Measurements from ENCODE around the gene NTSR1. TPM values are rescaled to one million over a fixed set of nuclear protein-coding genes. Genes with fewer than 3 reads are reported as not detected.

NTSR1 gene
- total RNA-seq, 1 experiment from 2014 or later: not detected

DNA sequence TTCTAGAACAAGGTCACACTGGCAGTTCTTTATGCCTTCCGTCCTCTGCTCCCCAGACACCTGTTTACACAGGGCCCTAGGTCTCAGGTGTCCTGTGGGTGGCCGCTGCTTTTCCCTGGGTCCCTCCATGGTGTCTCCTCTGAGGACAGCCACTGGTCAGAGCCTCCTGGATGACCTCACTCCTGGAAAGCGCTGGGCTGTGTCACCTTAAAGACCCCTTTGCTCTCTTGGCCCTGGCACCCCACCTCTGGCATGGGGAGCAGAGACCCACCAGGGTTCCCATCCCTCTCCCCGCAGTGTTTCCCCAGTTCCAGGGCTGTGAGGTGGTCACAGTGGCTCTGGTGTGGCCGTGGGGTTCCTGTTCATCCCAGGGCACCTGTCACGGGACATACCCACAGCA is 33.9 kb downstream of the NTSR1 start:
- H3K36me3 ChIP-seq: no peaks in the 10 kb centered on the region
- H3K4me1 ChIP-seq (replicated peaks): peaks cover 22% of the 10 kb centered on the region

DNA sequence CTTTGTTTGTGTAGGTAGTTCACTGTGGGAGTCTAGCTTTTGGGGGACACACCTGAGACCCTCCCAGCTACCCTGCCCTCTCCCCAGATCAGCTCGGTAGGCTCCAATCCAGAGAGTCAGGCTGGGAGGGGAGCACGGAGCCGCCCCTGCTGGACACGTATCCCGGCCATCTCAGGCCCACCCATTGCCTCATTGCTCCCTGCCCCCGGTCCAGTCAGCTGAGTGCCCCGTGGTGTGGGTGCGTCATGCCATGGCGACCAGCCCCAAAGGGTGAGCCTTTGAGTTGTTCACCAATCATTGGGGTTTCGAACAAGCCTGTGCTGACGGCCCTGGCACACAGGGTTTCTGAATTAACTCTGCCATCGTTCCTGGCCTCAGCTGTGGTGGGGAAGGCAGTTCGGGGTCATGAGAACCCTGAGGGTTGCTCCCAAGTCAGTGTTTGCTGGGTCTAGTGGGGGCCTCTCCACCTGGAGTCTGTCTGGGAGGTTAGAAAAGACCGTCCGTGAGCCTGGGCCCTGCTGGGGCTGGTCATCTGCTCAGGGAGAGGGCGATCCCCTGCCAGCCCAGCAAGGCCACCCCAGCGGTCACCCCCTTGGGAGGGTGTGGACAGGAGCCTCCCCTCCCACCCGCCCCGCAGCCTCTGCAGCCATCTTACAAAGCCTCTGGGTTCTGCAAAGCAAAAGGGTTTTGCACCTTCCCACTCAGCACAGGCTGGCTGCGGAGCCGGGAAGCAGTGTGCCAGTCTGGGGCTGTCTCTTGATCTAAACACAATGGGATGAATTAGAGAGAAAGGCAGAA is 34.5 kb downstream of the NTSR1 start:
- no peak for DNase-seq (ENCODE audit: low read depth in 1 of 2, low spot score in 2 of 2)
- Histone ChIP-seq H3K36me3 (no peaks in the 10 kb centered on the region), H3K9me3 (replicated peaks) (no peaks in the 10 kb centered on the region), H3K4me3 (no peak overlapping the region), H3K4me1 (replicated peaks) (peaks cover 22% of the 10 kb centered on the region), H3K27ac (no peak overlapping the region), H3K27me3 (replicated peaks) (peaks cover 51% of the 10 kb centered on the region)

More for the DNA sequence above, 33.9 kb downstream of the NTSR1 start:
- no peak for DNase-seq (ENCODE audit: low read depth in 1 of 2, low spot score in 2 of 2)
- no peak overlapping the region for H3K4me3 ChIP-seq
- no peaks in the 10 kb centered on the region for H3K9me3 ChIP-seq (replicated peaks)
- H3K27ac ChIP-seq: no peak overlapping the region
- H3K27me3 ChIP-seq (replicated peaks): peaks cover 48% of the 10 kb centered on the region

DNA sequence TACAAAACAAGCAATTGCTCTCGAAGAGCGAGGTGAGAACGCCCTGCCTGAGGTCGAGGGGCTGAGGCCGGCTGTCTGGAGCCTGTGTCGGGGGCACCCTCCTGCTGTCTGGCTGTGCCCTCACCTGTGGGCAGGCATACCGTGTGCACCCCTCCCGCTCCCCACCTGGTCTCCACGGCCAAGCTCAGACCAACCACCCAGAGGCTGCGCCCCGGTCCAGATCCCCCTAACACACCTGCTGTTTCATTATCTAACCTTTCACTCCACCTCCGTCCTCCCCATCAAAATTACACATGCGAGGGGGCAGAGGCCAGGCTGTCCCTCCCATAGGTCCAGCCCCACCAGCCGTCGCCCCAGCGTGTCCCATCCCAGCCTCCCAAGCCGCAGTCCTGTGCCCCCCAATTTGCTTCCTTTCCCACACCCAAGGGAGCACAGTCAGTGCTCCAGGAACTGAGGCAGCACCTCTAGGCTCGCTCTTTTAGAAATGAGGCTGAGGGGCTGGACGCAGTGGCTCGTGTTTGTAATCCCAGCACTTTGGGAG is 35.2 kb downstream of the NTSR1 start:
- Histone ChIP-seq H3K4me1 (replicated peaks) (peaks cover 22% of the 10 kb centered on the region), H3K9me3 (replicated peaks) (no peaks in the 10 kb centered on the region; the same call in 1 of the 2 replicates), H3K36me3 (no peaks in the 10 kb centered on the region), H3K27me3 (replicated peaks) (peaks cover 55% of the 10 kb centered on the region), H3K4me3 (no peak overlapping the region), H3K27ac (no peak overlapping the region)
- DNase-seq (ENCODE audit: low read depth in 1 of 2, low spot score in 2 of 2): no peak

DNA sequence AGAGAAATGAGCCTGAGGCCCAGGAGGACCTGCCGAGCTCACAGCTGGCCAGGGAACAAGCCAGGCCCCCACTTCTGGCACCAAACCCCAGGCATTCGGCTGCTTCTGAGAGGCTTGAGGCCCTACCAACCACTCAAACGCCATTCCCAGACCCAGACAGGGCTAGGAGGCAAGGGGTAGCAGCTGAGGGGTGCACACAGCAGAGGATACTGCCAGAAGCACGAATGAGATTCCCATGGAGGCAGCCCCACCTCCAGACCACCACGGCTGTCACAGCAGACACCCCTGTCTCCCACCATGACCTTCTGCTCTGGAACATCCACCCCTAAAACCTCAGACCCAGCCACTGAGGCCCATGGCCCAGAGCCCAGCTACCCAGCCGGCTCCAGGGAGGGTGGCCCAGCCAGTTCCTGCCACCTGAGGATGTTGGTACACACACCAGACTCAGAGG is 36.1 kb downstream of the NTSR1 start:
- H3K4me1 ChIP-seq (replicated peaks): peaks cover 14% of the 10 kb centered on the region
- no peak for DNase-seq (ENCODE audit: low read depth in 1 of 2, low spot score in 2 of 2)
- H3K36me3 ChIP-seq: no peaks in the 10 kb centered on the region
- no peaks in the 10 kb centered on the region; the same call in 1 of the 2 replicates for H3K9me3 ChIP-seq (replicated peaks)
- H3K27ac ChIP-seq: no peak overlapping the region
- peaks cover 59% of the 10 kb centered on the region for H3K27me3 ChIP-seq (replicated peaks)
- H3K4me3 ChIP-seq: no peak overlapping the region

DNA sequence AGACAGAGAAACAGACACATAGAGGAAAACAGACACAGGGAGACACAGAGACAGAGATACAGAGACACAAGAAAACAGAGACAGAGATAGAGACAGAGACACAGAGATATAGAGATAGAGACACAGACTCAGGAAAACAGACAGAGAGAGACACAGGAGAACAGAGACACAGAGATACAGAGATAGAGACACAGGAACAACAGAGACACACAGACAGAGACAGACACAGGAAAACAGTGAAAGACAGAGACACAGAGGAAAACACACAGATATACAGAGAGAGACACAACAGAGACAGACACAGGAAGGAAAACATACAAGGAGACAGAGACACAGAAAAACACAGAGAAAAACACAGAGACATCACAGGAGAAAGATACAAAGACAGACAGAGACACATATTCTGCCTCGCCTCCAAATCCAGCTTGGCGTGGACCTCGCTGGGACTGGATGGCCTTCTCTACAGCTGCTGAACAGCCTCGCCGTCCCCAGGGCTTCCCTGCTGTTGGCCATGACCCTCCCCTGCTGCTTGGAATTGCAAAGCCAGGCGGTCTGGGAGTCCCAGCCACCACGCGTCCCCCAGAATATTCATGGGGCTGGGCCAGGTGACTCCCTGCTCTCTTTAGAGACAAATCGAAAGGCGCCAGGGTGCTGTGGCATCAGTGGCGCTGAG is 36.8 kb downstream of the NTSR1 start:
- Histone ChIP-seq H3K9me3 (replicated peaks) (no peaks in the 10 kb centered on the region; the same call in 1 of the 2 replicates), H3K4me1 (replicated peaks) (peaks cover 10% of the 10 kb centered on the region), H3K27ac (no peak overlapping the region), H3K27me3 (replicated peaks) (peaks cover 62% of the 10 kb centered on the region), H3K4me3 (no peak overlapping the region), H3K36me3 (no peaks in the 10 kb centered on the region)
- no peak for DNase-seq (ENCODE audit: low read depth in 1 of 2, low spot score in 2 of 2)

DNA sequence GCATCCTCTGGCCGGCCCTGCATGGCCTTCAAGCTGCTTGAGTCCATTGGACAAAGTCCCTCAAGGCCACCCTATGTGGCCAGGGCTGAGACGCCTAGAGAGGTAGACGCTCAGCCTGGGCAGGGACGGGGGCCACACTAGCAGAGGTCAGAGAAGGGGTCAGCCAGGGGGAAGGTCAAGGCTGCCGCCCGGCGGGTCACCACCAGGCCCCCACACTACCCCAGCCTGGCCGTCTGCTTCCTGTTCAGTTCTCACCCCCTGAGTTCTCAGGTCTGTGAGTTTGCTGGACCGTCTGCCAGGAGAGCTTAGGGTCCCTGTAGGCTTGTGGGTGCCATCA is 37.3 kb downstream of the NTSR1 start:
- H3K36me3 ChIP-seq: no peaks in the 10 kb centered on the region
- no peak overlapping the region for H3K4me3 ChIP-seq
- H3K4me1 ChIP-seq (replicated peaks): peaks cover 5% of the 10 kb centered on the region
- no peak for DNase-seq (ENCODE audit: low read depth in 1 of 2, low spot score in 2 of 2)
- H3K9me3 ChIP-seq (replicated peaks): no peaks in the 10 kb centered on the region; the same call in 1 of the 2 replicates
- H3K27ac ChIP-seq: no peak overlapping the region
- H3K27me3 ChIP-seq (replicated peaks): peaks cover 61% of the 10 kb centered on the region

DNA sequence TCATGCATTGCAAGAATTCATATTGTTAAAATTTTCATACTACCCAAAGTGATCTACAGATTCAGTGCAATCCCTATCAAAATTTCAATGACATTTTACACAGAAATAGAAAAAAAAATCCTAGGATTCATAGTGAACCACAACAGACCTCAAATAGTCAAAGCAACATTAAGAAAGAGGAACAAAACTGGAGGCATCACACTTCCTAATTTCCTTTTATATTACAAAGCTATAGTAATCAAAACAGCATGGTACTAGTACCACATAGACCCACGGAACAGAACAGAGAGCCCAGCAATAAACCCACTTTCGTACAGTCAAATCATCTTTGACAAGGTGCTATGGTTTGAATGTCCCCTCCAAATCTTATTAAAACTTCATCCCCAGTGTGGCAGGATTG is 39.7 kb downstream of the NTSR1 start:
- H3K4me3 ChIP-seq: no peak overlapping the region
- no peak overlapping the region for H3K27ac ChIP-seq
- DNase-seq (ENCODE audit: low read depth in 1 of 2, low spot score in 2 of 2): no peak
- no peaks in the 10 kb centered on the region for H3K36me3 ChIP-seq
- H3K4me1 ChIP-seq (replicated peaks): no peaks in the 10 kb centered on the region
- no peaks in the 10 kb centered on the region; the same call in 1 of the 2 replicates for H3K9me3 ChIP-seq (replicated peaks)
- H3K27me3 ChIP-seq (replicated peaks): peaks cover 56% of the 10 kb centered on the region

DNA sequence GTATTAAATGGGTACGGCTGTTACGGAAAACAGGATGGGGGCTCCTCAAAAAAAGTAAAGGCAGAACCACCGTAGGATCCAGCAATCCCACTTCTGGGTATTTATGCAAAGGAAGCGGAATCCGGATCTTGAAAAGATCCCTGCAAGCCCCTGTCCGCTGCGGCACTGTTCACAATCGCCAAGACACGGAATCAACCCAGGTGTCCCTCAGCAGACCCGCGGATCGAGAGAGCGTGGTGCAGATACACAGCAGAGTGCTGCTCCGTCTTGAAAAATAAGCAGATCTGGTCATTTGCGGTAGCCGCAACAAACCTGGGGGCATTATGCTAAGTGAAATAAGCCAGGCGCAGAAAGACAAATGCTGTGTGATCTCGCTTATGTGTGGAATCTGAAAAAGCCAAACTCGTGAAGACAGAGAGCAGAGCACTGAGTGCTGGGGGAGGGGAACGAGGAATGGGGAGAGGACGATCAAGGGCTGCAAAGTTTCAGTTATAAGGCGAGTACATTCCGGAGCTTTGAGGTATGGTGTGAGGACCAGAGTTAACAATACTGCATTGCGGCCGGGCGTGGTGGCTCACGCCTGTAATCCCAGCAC is 41.3 kb downstream of the NTSR1 start:
- Histone ChIP-seq H3K4me3 (no peak overlapping the region), H3K9me3 (replicated peaks) (no peaks in the 10 kb centered on the region; the same call in 1 of the 2 replicates), H3K27ac (no peak overlapping the region)

DNA sequence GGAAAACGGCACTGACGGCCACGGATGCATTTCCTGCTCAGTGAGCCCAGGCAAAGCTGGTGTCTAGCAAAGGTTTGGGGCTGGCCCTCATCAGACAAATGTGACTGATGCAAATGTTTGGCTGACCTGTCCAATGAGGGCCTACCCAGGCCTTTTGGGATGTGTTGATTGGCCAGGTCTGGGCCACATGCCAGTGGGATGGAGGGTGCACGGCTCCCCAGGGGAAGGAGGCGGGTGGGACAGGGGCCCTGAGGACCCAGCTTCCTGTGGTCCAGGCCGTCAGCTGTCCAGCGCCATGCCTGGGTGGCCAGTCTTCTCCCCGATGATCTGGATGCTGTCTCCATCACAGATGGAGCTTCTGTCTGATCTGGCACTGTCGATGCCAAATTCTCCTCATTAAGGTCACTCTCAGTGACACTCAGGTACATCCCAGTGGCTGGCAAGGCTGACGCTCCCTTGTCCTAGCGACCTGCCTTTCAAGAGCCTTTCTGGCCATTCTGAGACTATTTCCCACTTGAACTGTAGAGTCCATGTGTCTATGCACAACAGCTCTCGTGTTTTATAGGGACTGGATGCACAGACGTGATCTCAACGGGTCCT is 43.0 kb downstream of the NTSR1 start:
- Histone ChIP-seq H3K27ac (no peak overlapping the region), H3K27me3 (replicated peaks) (peaks cover 48% of the 10 kb centered on the region), H3K4me1 (replicated peaks) (no peaks in the 10 kb centered on the region), H3K36me3 (no peaks in the 10 kb centered on the region), H3K4me3 (no peak overlapping the region), H3K9me3 (replicated peaks) (no peaks in the 10 kb centered on the region; the same call in 1 of the 2 replicates)
- DNase-seq (ENCODE audit: low read depth in 1 of 2, low spot score in 2 of 2): no peak

More for the DNA sequence above, 41.3 kb downstream of the NTSR1 start:
- H3K27me3 ChIP-seq (replicated peaks): peaks cover 59% of the 10 kb centered on the region
- H3K36me3 ChIP-seq: no peaks in the 10 kb centered on the region
- DNase-seq (ENCODE audit: low read depth in 1 of 2, low spot score in 2 of 2): no peak
- no peaks in the 10 kb centered on the region for H3K4me1 ChIP-seq (replicated peaks)

DNA sequence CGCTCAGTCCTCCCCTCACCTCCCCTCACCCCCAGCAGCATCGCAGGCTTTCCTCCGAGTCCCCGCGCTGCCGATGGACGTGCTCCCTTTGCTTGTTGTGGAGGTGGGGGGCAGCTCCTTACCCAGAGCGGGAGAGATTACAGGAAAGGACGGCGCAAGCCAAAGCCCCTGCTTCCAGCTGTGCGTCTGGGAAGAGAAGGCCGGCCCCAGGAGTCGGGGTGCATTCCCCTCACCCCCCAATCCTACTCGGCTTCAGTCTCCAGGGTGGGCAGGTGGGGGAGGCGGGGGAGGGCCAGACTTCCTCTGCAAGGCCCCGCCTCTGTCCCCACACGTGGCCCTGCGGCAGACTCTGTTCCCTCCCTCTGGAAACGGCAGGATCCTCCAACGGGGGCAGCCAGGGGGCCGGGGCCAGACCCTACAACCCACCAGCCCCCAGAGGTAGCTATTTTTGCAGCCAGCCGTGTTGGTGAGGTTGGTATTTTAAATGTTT is 43.6 kb downstream of the NTSR1 start:
- H3K36me3 ChIP-seq: no peaks in the 10 kb centered on the region

DNA sequence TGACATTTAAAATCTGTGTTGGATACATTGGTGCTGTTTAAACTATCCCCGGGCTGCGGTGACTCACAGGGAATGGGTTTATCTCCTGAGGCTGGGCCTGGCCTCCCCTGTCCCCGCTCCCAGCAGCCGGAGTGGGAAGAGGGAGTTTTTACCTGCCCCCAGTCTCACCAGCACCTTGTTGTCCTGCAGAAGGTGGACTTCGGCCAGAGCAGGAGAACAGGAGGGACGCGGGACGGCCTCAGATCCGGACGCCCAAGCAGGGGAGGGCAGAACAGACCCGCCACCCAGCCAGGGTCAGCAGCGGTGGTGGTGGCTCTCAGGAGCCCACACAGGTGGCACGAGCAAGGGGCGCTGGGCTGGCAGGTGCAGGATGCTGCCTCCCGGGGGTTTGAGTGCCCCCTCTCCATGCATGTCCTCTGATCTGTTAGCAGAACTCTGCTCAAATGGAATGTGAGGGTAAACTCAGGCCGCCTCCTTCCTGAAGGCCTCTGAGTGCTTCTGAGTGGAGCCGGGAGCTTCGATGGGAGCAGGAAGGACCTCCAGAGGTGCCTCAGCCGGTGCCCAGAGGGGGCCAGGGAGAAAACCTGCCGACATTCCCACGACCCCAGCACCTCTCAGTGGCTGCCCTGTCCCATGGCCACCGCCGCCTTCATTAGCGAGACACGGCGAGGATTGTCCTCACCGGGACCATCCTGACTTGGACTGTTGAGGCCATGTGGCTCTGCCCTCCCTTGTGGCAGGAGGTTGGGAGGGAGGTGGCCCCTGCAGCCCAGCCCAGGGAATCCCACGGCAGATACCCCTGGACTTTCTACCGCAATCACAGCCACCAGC is 44.2 kb downstream of the NTSR1 start:
- H3K27me3 ChIP-seq (replicated peaks): peaks cover 52% of the 10 kb centered on the region
- H3K4me1 ChIP-seq (replicated peaks): no peaks in the 10 kb centered on the region
- no peak overlapping the region for H3K4me3 ChIP-seq
- H3K27ac ChIP-seq: no peak overlapping the region
- no peak for DNase-seq (ENCODE audit: low read depth in 1 of 2, low spot score in 2 of 2)
- H3K9me3 ChIP-seq (replicated peaks): no peaks in the 10 kb centered on the region; the same call in 1 of the 2 replicates
- no peaks in the 10 kb centered on the region for H3K36me3 ChIP-seq

More for the DNA sequence above, 43.6 kb downstream of the NTSR1 start:
- no peak for DNase-seq (ENCODE audit: low read depth in 1 of 2, low spot score in 2 of 2)
- Histone ChIP-seq H3K27ac (no peak overlapping the region), H3K27me3 (replicated peaks) (peaks cover 50% of the 10 kb centered on the region), H3K9me3 (replicated peaks) (no peaks in the 10 kb centered on the region; the same call in 1 of the 2 replicates), H3K4me1 (replicated peaks) (no peaks in the 10 kb centered on the region), H3K4me3 (no peak overlapping the region)

DNA sequence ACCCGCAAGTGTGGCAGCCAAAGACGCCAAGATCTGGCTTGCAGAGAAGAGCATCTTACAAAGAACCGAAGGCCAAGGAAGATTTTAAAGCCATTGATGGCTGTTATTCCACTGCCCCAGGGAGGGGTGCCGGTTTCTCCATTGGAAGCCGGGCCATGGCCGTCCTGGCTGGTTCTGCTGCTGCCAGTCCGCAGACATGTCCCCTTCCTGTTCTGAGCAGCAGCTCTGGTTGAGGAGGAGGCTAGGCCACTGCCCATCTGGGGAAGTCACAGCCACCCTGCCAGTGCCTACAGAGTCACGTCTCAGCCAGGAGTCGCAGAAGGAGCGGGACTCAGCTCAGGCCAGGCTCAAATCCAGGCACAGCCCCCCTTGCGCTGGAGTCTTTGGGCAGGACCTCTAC is 45.0 kb downstream of the NTSR1 start:
- no peaks in the 10 kb centered on the region; the same call in 1 of the 2 replicates for H3K9me3 ChIP-seq (replicated peaks)
- no peak overlapping the region for H3K27ac ChIP-seq
- no peak overlapping the region for H3K4me3 ChIP-seq
- H3K36me3 ChIP-seq: no peaks in the 10 kb centered on the region
- H3K27me3 ChIP-seq (replicated peaks): peaks cover 46% of the 10 kb centered on the region
- no peaks in the 10 kb centered on the region for H3K4me1 ChIP-seq (replicated peaks)
- DNase-seq (ENCODE audit: low read depth in 1 of 2, low spot score in 2 of 2): no peak
